MM.1S (cell line): ENCODE data around the gene HECTD4.

Experiments used
- CTCF ChIP-seq: fragments of 300-600 bp; sonication (generic); IDR thresholded peaks from 2 replicates; pipeline ENCODE4 v1.5.1; 2016; ENCODE audit warnings: antibody characterized with exemption, low read length, mixed read lengths
- EZH2 ChIP-seq: fragments of 300-600 bp; sonication (generic); optimal IDR thresholded peaks from 2 replicates; pipeline ENCODE3; 2017; ENCODE audit warnings: low read depth, mild to moderate bottlenecking, antibody characterized with exemption, low read length, mixed read lengths

DNA sequence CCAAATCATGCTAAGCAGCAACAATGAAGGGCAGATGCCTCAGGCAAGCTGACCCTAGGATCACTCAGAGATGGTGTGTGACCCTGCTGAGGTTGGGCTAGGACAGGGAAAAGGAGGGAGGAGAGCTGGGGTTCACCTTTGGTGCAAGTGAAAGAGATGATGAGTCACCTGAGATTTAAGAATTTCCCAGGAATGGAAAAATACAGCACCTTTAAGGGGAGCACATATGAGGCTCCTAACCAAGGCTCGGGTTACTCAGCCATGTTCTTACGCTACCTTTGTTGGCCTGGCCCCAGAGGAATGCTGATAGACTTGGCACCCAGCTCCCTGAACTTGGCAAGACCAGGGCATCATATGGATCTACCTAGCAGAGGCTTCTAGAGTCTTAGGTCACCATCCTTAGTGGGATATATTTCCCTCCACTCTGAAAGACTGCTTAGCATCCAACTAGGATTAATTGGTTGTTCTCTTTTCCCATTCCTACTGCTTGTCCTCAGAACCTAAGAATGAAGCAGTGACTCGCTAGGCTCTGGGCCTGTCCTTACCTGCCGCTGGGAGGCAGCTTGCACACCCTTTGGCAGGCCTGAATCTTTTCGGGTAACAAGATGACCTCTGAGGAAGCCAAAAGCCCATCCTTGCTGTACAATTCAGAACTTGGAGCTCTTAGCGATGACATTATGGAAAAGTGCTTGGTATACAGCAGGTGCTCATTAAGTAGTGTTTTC is 269.7 kb downstream of the HECTD4 start:
- TF ChIP-seq CTCF (no peak), EZH2 (no peak)
